HepG2 (cell line): Measurements from ENCODE around the gene SRC. TPM values are rescaled to one million over a fixed set of nuclear protein-coding genes. Genes with fewer than 3 reads are reported as not detected.

Experiments
- ATAC-seq: fragments of 200-7000 bp; cut with Tn5 transposase; 3 replicates; pipeline ENCODE4 v1.9.1; 2020; ENCODE audit warnings: mild to moderate bottlenecking, moderate library complexity
- BruUV-seq: library from RNA; stranded (reverse); fragments of 400-500 nt; replicated peaks from 2 replicates; lab custom pipeline; 2021; lab: Mats Ljungman, UMichigan
- CTCF ChIA-PET: fragments of 300-600 bp; formaldehyde crosslinking; extraction: SDS; loops from one replicate; lab custom pipeline; 2021; ENCODE audit warnings: low total read pairs, inconsistent platforms, low intra/inter-chr PET ratio; lab: Yijun Ruan, JAX
- POLR2A ChIA-PET: fragments of 350-600 bp; sonication (Branson Sonifier 250); formaldehyde crosslinking; loops from one replicate; lab custom pipeline; 2020; ENCODE audit warnings: antibody characterized with exemption, inconsistent platforms; lab: Yijun Ruan, JAX
- DNase-seq: peaks from one replicate; pipeline ENCODE4 v3.0.0-alpha.2; 2015; ENCODE audit warnings: low spot score
- FAIRE-seq: peaks from 3 replicates; lab custom pipeline; 2011; peaks lifted over from hg19 to GRCh38; lab: Jason Lieb, UNC
- H2AFZ ChIP-seq: one replicate; pipeline ENCODE4 v1.6.1; 2011; ENCODE audit warnings: low read length, inconsistent platforms
- H3K27ac ChIP-seq: fragments of 300-600 bp; 3 replicates; pipeline ENCODE4 v1.8.0; 2011; ENCODE audit warnings: mixed run types, mild to moderate bottlenecking, mixed read lengths, low read length, inconsistent platforms; ENCODE audit not compliant: insufficient read depth; ENCODE audit errors: extremely low read length
- H3K27me3 ChIP-seq, 2 experiments: fragments of 200-600 bp in 1 of 2; 2 replicates in 1 of 2; 3 replicates in 1 of 2; pipeline versions ENCODE4 v1.6.0 to v1.8.0; 2011; ENCODE audit warnings: low read length in 2 of 2, mild to moderate bottlenecking in 2 of 2, moderate library complexity in 2 of 2, inconsistent platforms in 1 of 2; ENCODE audit not compliant: insufficient read depth in 2 of 2, control insufficient read depth in 1 of 2
- H3K36me3 ChIP-seq, 2 experiments: fragments of 200-600 bp in 1 of 2; replicated peaks in 1 of 2; 2 replicates in 1 of 2; 3 replicates in 1 of 2; pipeline versions ENCODE4 v1.5.1 to v1.8.0; 2011; ENCODE audit warnings: low read length in 2 of 2, inconsistent platforms in 1 of 2; ENCODE audit not compliant: insufficient read depth in 2 of 2, control insufficient read depth in 1 of 2
- H3K4me1 ChIP-seq: 2 replicates; pipeline ENCODE4 v1.5.1; 2012; ENCODE audit warnings: low read length, inconsistent platforms; ENCODE audit not compliant: insufficient read depth
- H3K4me2 ChIP-seq: 2 replicates; pipeline ENCODE4 v1.6.0; 2011; ENCODE audit warnings: low read depth, low read length, inconsistent platforms
- H3K4me3 ChIP-seq, 3 experiments: fragments of 200-600 bp in 1 of 3; sonication (generic), shearing (Covaris generic) in 1 of 3; replicated peaks in 1 of 3; 2 replicates each; pipeline ENCODE4 v1.5.1; 2011 to 2016; ENCODE audit warnings: low read length in 3 of 3, inconsistent platforms in 2 of 3, low read depth in 2 of 3, mild to moderate bottlenecking in 2 of 3, control low read depth in 1 of 3, mixed read lengths in 1 of 3; ENCODE audit not compliant: insufficient read depth in 1 of 3
- H3K79me2 ChIP-seq: one replicate; pipeline ENCODE4 v1.6.1; 2011; ENCODE audit warnings: low read length, inconsistent platforms; ENCODE audit not compliant: insufficient read depth
- H3K9ac ChIP-seq: 2 replicates; pipeline ENCODE4 v1.6.0; 2011; ENCODE audit warnings: mild to moderate bottlenecking, low read depth, low read length, inconsistent platforms; ENCODE audit not compliant: insufficient read depth
- H3K9me3 ChIP-seq: 2 replicates; pipeline ENCODE4 v1.5.1; 2012; ENCODE audit warnings: mild to moderate bottlenecking, low read length
- H4K20me1 ChIP-seq: 2 replicates; pipeline ENCODE4 v1.6.0; 2011; ENCODE audit warnings: inconsistent platforms, mild to moderate bottlenecking, low read length, moderate library complexity; ENCODE audit not compliant: insufficient read depth
- CBX1 ChIP-seq: IDR thresholded peaks from one replicate; pipeline ENCODE4 v1.6.1; 2016; ENCODE audit warnings: antibody characterized with exemption, low read depth
- FIP1L1 ChIP-seq: fragments of 200-400 bp; formaldehyde crosslinking; IDR thresholded peaks from 2 replicates; pipeline ENCODE4 v1.6.1; 2018; ENCODE audit warnings: low read depth, mild to moderate bottlenecking, low read length, moderate library complexity, borderline replicate concordance; ENCODE audit not compliant: insufficient read depth
- HIVEP1 ChIP-seq: sonication (generic); formaldehyde crosslinking; IDR thresholded peaks from 2 replicates; pipeline ENCODE4 v1.4.0; 2020; ENCODE audit warnings: mild to moderate bottlenecking, missing genetic modification reagents
- HNRNPK ChIP-seq: fragments of 200-400 bp; formaldehyde crosslinking; IDR thresholded peaks from 2 replicates; pipeline ENCODE4 v1.6.1; 2018; ENCODE audit warnings: low read length, low read depth, moderate library complexity, mild to moderate bottlenecking; ENCODE audit not compliant: poor library complexity, severe bottlenecking
- IRF1 ChIP-seq: sonication (generic); formaldehyde crosslinking; IDR thresholded peaks from 2 replicates; pipeline ENCODE4 v1.4.0; 2020; ENCODE audit warnings: low read depth, mild to moderate bottlenecking, missing genetic modification reagents
- MXD3 ChIP-seq: IDR thresholded peaks from 2 replicates; pipeline ENCODE4 v1.6.1; 2016; ENCODE audit warnings: mild to moderate bottlenecking, missing biosample characterization, missing genetic modification reagents
- TOPORS ChIP-seq: sonication (generic); formaldehyde crosslinking; IDR thresholded peaks from 2 replicates; pipeline ENCODE4 v1.8.0; 2023; ENCODE audit warnings: mild to moderate bottlenecking, missing genetic modification reagents
- ZFP62 ChIP-seq: sonication (generic); formaldehyde crosslinking; IDR thresholded peaks from 2 replicates; pipeline ENCODE4 v1.4.0; 2020; ENCODE audit warnings: missing genetic modification reagents
- WGBS: methylation state at CpG from one replicate; pipeline ENCODE4 v1.1.6; 2017; ENCODE audit warnings: low lambda C conversion rate; 5-methylcytosine and 5-hydroxymethylcytosine counted together
- in situ Hi-C: cut with HindIII; loops from 2 replicates; pipeline ENCODE4 v1.10.0; 2017; ENCODE audit warnings: low pct_unique_long_range_greater_than_20kb; ENCODE audit not compliant: extremely low pct_ligation_motif_present
- intact Hi-C: fragments of 100-400 bp; cut with micrococcal nuclease; formaldehyde crosslinking; loops from one replicate; pipeline ENCODE4 v1.10.0; 2022; ENCODE audit not compliant: unreplicated experiment
- polyA plus RNA-seq, 8 experiments: library from polyadenylated mRNA; depleted of rRNA in 3 of 8; stranded (reverse) in 7 of 8; unstranded in 1 of 8; fragments of >200 nt; fragmentation: Illumina TruSeq in 4 of 8; extraction: Trizol in 4 of 8; gene quantifications; 2 replicates each; pipeline versions ENCODE4 v1.2.1 to v1.2.3, GENCODE V29; 2011 to 2016; ENCODE audit warnings: low read depth in 4 of 8, missing spikeins in 1 of 8, mixed read lengths in 1 of 8; ENCODE audit not compliant: insufficient read depth in 1 of 8
- total RNA-seq, 5 experiments: library from RNA; depleted of rRNA; stranded (reverse); fragments of >200 nt; fragmentation: Illumina TruSeq; extraction: Trizol; gene quantifications; 2 replicates each; pipeline ENCODE4 v1.2.3, GENCODE V29; 2016; ENCODE audit warnings: low read depth in 1 of 5

The SRC gene
- total and polyA plus RNA-seq, 2 of the 13 experiments (the other 11 are each of a cell fraction or from before 2014, with no cell fraction given): 54.7 to 192 TPM

DNA sequence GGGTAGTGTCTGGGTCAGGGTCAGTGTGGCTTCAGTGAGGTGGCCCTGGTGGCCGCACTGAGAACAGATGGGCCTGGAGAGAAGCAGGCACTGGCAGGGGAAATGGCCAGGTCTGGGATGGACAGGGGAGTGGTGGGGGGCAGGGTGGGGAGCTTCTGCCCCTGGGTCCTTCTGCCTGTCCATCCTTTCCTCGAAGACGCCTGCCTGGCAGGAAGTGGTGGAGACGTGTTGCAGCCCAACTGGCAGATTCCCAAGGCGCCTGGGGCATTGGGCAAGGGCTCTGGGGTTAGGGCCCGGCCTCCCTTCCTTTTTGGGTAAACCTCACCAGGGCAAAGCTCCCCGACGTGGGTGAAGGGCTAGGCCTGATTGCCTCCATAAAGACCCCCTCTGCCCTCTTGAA, 10.4 kb downstream of the SRC start:
- no peak overlapping the region for H3K4me3 ChIP-seq
- H3K79me2 ChIP-seq: peaks cover 97% of the 10 kb centered on the region
- no TSS peak for BruUV-seq
- no peaks in the 10 kb centered on the region for H3K27me3 ChIP-seq
- peaks cover 100% of the 10 kb centered on the region for H4K20me1 ChIP-seq
- no peaks in the 10 kb centered on the region for H3K9me3 ChIP-seq
- H3K4me1 ChIP-seq: peaks cover 20% of the 10 kb centered on the region
- DNase-seq: no peak
- ChIA-PET CTCF (no interaction called here), POLR2A (interaction anchor here (1.2 to 1.6 kb wide), 2 partner anchors 12 to 72 kb away, joined by 3 to 6 read pairs; no protein-coding TSS in a partner anchor)
- in situ Hi-C loops (no loop called here), intact Hi-C loops (no loop called here)
- no peak overlapping the region for H3K9ac ChIP-seq
- no peak for FAIRE-seq
- H3K36me3 ChIP-seq: peaks cover 39 to 82% of the 10 kb centered on the region in 2 experiments
- no peak overlapping the region for H2AFZ ChIP-seq
- H3K27ac ChIP-seq: no peak overlapping the region
- 97% methylated on average over 8 of the region's 8 CpGs for WGBS
- H3K4me2 ChIP-seq: no peak overlapping the region
- peak; percentile 35 for ATAC-seq
- TF ChIP-seq MXD3 (CRISPR knock-in tag) (no peak), IRF1 (CRISPR knock-in tag) (no peak), FIP1L1 (no peak), HIVEP1 (no peak), TOPORS (CRISPR knock-in tag) (no peak), CBX1 (no peak), ZFP62 (no peak), HNRNPK (no peak)
